ENCODE results near the gene ACCS.

ACCS gene

GRCh38 chr11:44095506-44096359, 29.7 kb downstream of the ACCS start, which contains the start of gene EXT2:
Gene EXT2, plus strand, starts transcription at chr11:44095678. Its CDS starts 12,035 bp downstream, at chr11:44107713.
- peak; percentile 36 for DNase-seq (ENCODE audit: extremely low read depth, low read depth)
- H3K4me3 ChIP-seq (replicated peaks; ENCODE audit: low read depth, low read length), result peak within 1 kb of the TSS; percentile 81
- peak; percentile 85 for TF ChIP-seq CTCF (IDR thresholded peaks at IDR 0.05; ENCODE audit: low read depth, low read length, missing control alignments)

DNA sequence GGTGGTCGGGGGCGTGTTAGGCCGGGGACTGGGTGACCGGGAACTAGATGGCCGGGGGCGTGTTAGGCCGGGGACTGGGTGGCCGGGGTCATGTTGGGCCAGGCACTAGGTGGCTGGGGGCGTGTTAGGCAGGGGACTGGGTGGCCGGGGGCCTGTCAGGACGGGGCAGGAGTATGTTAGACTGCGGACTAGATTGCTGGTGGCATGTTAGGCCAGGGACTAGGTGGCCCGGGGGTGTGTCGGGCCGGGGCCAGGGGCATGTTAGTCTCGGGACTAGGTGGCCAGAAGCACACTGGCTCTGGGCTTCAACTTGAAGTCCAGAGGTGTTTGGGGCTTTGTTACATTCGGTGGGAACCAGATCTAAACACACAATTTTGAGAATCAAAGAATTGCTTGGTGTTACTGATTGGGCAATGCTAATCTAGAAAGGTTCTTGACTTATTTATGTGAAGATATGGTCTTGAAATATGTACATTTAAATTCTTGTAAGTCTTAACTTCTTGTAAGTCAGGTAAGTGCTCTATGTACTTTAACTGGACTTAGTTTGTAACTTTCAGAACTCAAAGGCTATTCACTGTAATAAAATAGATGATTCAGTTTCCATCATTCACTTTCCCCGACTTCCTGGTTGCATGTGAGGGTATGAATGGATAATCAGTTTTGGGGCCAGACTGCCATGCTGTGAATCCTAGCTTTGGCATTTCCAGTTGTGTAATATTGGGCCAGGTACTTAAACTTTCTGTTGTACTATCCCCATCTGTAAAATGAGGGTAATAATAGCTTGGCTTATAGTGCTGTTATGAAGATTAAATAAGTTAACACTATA, 30.5 kb downstream of the ACCS start:
- no peak for TF ChIP-seq CTCF (IDR thresholded peaks at IDR 0.05; ENCODE audit: low read depth, low read length, missing control alignments)
- DNase-seq (ENCODE audit: extremely low read depth, low read depth), result no peak
- peak overlapping the region; percentile 81 for H3K4me3 ChIP-seq (replicated peaks; ENCODE audit: low read depth, low read length)

DNA sequence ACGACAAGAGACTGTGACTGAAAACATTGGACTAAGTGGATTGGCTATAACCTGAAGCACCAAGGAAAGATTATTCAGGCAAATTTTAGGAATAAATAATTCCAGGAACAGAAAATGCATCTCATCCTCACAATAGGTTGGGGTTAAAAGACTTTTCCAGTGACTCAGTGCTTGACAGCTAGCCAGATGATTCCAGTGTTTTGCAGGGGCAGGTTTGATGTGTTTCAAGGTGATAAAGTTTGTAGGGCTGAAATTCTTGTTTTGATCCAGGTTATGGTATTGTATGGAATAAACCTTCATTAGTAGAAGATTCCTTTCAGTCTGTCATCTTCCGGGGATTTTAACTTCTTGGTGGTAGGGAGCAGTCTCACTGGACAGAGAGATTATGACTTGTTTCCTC, 31.8 kb downstream of the ACCS start:
- no peak for TF ChIP-seq CTCF (IDR thresholded peaks at IDR 0.05; ENCODE audit: low read depth, low read length, missing control alignments)
- H3K4me3 ChIP-seq (replicated peaks; ENCODE audit: low read depth, low read length), result no peak overlapping the region
- DNase-seq (ENCODE audit: extremely low read depth, low read depth), result no peak

DNA sequence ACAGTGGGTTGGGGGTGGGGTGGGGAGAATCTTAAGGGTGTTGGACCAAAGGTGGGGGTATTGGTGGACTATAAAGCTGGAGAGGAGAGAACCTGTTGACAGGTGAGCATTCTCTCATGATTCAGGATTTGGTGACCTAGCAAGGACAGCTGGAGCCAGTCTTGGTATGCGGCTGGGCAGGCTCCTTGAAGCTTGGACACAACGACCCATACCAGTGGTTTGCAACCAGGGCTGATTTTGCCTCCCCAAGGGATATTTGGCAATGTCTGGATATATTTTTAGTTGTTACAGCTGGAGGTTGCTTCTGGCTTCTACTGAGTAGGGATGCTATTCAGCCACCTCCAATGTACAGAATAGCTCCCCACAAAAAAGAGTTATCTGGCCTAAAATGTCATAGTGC, 35.0 kb downstream of the ACCS start:
- no peak for TF ChIP-seq CTCF (IDR thresholded peaks at IDR 0.05; ENCODE audit: low read depth, low read length, missing control alignments)
- H3K4me3 ChIP-seq (replicated peaks; ENCODE audit: low read depth, low read length), result no peak overlapping the region
- DNase-seq (ENCODE audit: extremely low read depth, low read depth), result no peak

- H3K4me3 ChIP-seq (replicated peaks; ENCODE audit: low read depth, low read length), result no peak overlapping the region
- no peak for DNase-seq (ENCODE audit: extremely low read depth, low read depth)
- TF ChIP-seq CTCF (IDR thresholded peaks at IDR 0.05; ENCODE audit: low read depth, low read length, missing control alignments), result peak; percentile 17
Observed at GRCh38 chr11:44104481-44105294, 38.6 kb downstream of the ACCS start.

DNA sequence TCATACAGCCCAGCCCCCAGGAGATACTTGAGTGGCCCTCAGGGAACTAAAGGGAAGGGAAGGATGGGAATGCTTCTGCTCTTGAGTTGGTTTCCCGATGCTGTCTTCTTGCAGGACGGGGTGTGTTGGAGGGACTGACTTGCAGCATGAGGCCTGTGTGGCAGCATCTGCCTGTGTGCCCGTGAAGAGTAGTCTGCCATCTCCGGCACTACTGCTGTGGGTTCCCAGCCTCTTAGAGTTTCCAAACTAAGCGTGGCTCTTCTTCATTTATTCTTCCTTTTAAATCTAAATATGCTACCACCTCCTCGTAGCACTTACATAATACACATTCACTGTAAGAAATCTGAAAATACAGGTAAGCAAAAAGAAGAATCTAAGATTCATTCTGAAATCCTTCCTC, 42.2 kb downstream of the ACCS start:
- DNase-seq (ENCODE audit: extremely low read depth, low read depth), result no peak
- no peak overlapping the region for H3K4me3 ChIP-seq (replicated peaks; ENCODE audit: low read depth, low read length)
- no peak for TF ChIP-seq CTCF (IDR thresholded peaks at IDR 0.05; ENCODE audit: low read depth, low read length, missing control alignments)
